BJ (cell line): ENCODE measurements around the gene ZNF140. TPM values are rescaled to one million over a fixed set of nuclear protein-coding genes. Genes with fewer than 3 reads are reported as not detected.

ENCODE experiments used
- CTCF ChIA-PET: fragments of 350-600 bp; formaldehyde crosslinking; extraction: SDS; loops from one replicate; lab custom pipeline; 2021; ENCODE audit warnings: antibody characterized with exemption, inconsistent platforms; lab: Yijun Ruan, JAX
- POLR2A ChIA-PET: fragments of 300-600 bp; sonication (Branson Sonifier 250); formaldehyde crosslinking; extraction: SDS; loops from one replicate; lab custom pipeline; 2021; ENCODE audit warnings: antibody characterized with exemption; lab: Charles Lee
- DNase-seq: peaks from one replicate; pipeline ENCODE4 v3.0.0-alpha.2; 2011; ENCODE audit warnings: low read depth
- H3K27me3 ChIP-seq: 2 replicates; pipeline ENCODE4 v1.6.0; 2011; ENCODE audit warnings: low read length; ENCODE audit not compliant: control insufficient read depth, insufficient read depth
- H3K36me3 ChIP-seq: 2 replicates; pipeline ENCODE4 v1.5.1; 2011; ENCODE audit warnings: low read length; ENCODE audit not compliant: control insufficient read depth, insufficient read depth
- H3K4me3 ChIP-seq: 2 replicates; pipeline ENCODE4 v1.5.1; 2011; ENCODE audit warnings: low read depth, mild to moderate bottlenecking, control low read depth, low read length
- CTCF ChIP-seq: IDR thresholded peaks from 2 replicates; pipeline ENCODE4 v1.5.1; 2011; ENCODE audit warnings: low read depth, mild to moderate bottlenecking, control low read depth, inconsistent platforms, low read length, moderate library complexity; ENCODE audit not compliant: insufficient read depth
- polyA minus RNA-seq: library from RNA; depleted of rRNA, polyadenylated mRNA; stranded (reverse); fragments of >200 nt; gene quantifications from 2 replicates; pipeline ENCODE4 v1.2.3, GENCODE V29; 2011; rRNA and poly(A)+ RNA removed
- polyA plus RNA-seq: library from polyadenylated mRNA; depleted of rRNA; stranded (reverse); fragments of >200 nt; gene quantifications from 2 replicates; pipeline ENCODE4 v1.2.3, GENCODE V29; 2011; rRNA removed

ZNF140 gene
- 11.8 and 14.6 TPM in 2 replicates for polyA plus RNA-seq
- polyA minus RNA-seq: 6.1 and 9.4 TPM in 2 replicates

GRCh38 chr12:133080368-133081158 lies at the start of gene ZNF140:
Gene ZNF140, plus strand, starts transcription at chr12:133080923. Its CDS starts 398 bp downstream, at chr12:133081321.
- POLR2A ChIA-PET: interaction anchor here (1.1 kb wide), 1 partner anchor 101 kb away, joined by 4 read pairs; the partner anchor contains the start of gene ZNF268
- peak; percentile 82 for DNase-seq
- TF ChIP-seq CTCF: peak; percentile 25
- peak within 1 kb of the TSS; percentile 90 for H3K4me3 ChIP-seq
- peaks cover 2% of the 10 kb centered on the region for H3K36me3 ChIP-seq
- CTCF ChIA-PET: interaction anchor here (0.6 kb wide), 1 partner anchor 18 kb away, joined by 3 read pairs; no protein-coding TSS in a partner anchor
- no peaks in the 10 kb centered on the region for H3K27me3 ChIP-seq

- DNase-seq: peak; percentile 92
- POLR2A ChIA-PET: interaction anchor here (0.8 kb wide), 1 partner anchor 81 kb away, joined by 4 read pairs; the partner anchor contains the start of gene ZNF605
These were observed 43.3 kb upstream of the ZNF140 start, which contains the start of gene ZNF84 for GRCh38 chr12:133037207-133038005. Gene ZNF84, plus strand, starts transcription at chr12:133037509. Its CDS starts 3,959 bp downstream, at chr12:133041468.

GRCh38 chr12:133038118-133038709 lies 42.5 kb upstream of the ZNF140 start:
- Histone ChIP-seq H3K36me3 (peaks cover 8% of the 10 kb centered on the region; the same call in 1 of the 2 replicates), H3K4me3 (peak overlapping the region; percentile 80), H3K27me3 (no peaks in the 10 kb centered on the region)
- no peak for TF ChIP-seq CTCF
- POLR2A ChIA-PET: interaction anchor here (0.8 kb wide), 1 partner anchor 82 kb away, joined by 4 read pairs; the partner anchor contains the start of gene ZNF605
- DNase-seq: no peak
- CTCF ChIA-PET: interaction anchor here (1.0 to 1.4 kb wide), 2 partner anchors 10 to 11 kb away, joined by 3 read pairs; no protein-coding TSS in a partner anchor

More at GRCh38 chr12:133037207-133038005, 43.3 kb upstream of the ZNF140 start, which contains the start of gene ZNF84:
- H3K36me3 ChIP-seq: peaks cover 5% of the 10 kb centered on the region; the same call in 1 of the 2 replicates
- peak within 1 kb of the TSS; percentile 80 for H3K4me3 ChIP-seq
- no peak for TF ChIP-seq CTCF
- no peaks in the 10 kb centered on the region for H3K27me3 ChIP-seq
- CTCF ChIA-PET: interaction anchor here (1.0 kb wide), 1 partner anchor 12 kb away, joined by 3 read pairs; no protein-coding TSS in a partner anchor

GRCh38 chr12:133046698-133047097 lies 34.0 kb upstream of the ZNF140 start:
- Histone ChIP-seq H3K4me3 (no peak overlapping the region), H3K36me3 (peaks cover 22% of the 10 kb centered on the region)
- CTCF ChIA-PET: no interaction called here

More at GRCh38 chr12:133046698-133047097, 34.0 kb upstream of the ZNF140 start:
- TF ChIP-seq CTCF: no peak
- POLR2A ChIA-PET: interaction anchor here (0.6 kb wide), 1 partner anchor 10 kb away, joined by 3 read pairs; no protein-coding TSS in a partner anchor
- no peaks in the 10 kb centered on the region for H3K27me3 ChIP-seq
- no peak for DNase-seq
